Stomach (tissue), 4 donors: ENCODE data around the gene SPG7.

ENCODE experiments used
- EP300 ChIP-seq: sonication (generic); formaldehyde crosslinking; IDR thresholded peaks from one replicate; pipeline ENCODE4 v1.6.1; 2017; ENCODE audit warnings: antibody characterized with exemption
- POLR2A ChIP-seq, 4 donors: fragments of 450-650 bp; IDR thresholded peaks; one replicate each; pipeline ENCODE4 v1.6.1; 2016; ENCODE audit warnings: antibody characterized with exemption in 4 of 4, control low read depth in 2 of 4, mild to moderate bottlenecking in 1 of 4, moderate library complexity in 1 of 4
- POLR2AphosphoS5 ChIP-seq, 3 donors: sonication (generic); formaldehyde crosslinking; IDR thresholded peaks; one replicate each; pipeline ENCODE4 v1.6.1; 2016; ENCODE audit warnings: antibody characterized with exemption in 3 of 3
- TF ChIP-seq, protein P1 (sequence below), 7 experiments: fragments of 450-650 bp in 4 of 7; fragments of 200-600 bp in 3 of 7; sonication (generic) in 3 of 7; IDR thresholded peaks; one replicate each; pipeline ENCODE4 v1.5.1; 2016 to 2019; ENCODE audit warnings: antibody characterized with exemption in 7 of 7, control low read depth in 2 of 7, mild to moderate bottlenecking in 1 of 7

DNA sequence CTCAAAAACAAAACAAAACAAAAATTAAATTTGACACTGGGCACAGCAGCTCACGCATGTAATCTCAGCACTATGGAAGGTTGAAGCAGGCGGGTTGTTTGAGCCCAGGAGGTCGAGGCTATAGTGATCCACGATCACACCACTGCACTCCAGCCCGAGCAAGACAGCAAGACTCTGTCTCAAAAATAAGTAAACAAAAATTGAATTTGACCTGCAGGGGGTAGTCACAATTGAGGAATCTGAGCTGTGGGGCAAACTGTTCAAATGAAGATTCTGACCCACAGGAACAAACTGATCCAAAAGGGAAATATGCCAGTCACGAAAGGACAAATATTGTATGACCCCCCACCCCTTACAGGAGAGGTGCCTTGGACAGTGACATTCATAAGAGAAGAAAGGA is 47.6 kb upstream of the SPG7 start:
- TF ChIP-seq POLR2AphosphoS5 (IDR thresholded peaks at IDR 0.05) (no peak), POLR2A (IDR thresholded peaks at IDR 0.05) (no peak), EP300 (no peak)
- TF ChIP-seq, protein P1, sequence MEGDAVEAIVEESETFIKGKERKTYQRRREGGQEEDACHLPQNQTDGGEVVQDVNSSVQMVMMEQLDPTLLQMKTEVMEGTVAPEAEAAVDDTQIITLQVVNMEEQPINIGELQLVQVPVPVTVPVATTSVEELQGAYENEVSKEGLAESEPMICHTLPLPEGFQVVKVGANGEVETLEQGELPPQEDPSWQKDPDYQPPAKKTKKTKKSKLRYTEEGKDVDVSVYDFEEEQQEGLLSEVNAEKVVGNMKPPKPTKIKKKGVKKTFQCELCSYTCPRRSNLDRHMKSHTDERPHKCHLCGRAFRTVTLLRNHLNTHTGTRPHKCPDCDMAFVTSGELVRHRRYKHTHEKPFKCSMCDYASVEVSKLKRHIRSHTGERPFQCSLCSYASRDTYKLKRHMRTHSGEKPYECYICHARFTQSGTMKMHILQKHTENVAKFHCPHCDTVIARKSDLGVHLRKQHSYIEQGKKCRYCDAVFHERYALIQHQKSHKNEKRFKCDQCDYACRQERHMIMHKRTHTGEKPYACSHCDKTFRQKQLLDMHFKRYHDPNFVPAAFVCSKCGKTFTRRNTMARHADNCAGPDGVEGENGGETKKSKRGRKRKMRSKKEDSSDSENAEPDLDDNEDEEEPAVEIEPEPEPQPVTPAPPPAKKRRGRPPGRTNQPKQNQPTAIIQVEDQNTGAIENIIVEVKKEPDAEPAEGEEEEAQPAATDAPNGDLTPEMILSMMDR (IDR thresholded peaks at IDR 0.05), result no peak
